Measurements from ENCODE around the gene PPP6R3. TPM values are rescaled to one million over a fixed set of nuclear protein-coding genes. Genes with fewer than 3 reads are reported as not detected.
A peak's percentile ranks its signal among the peaks of the same experiment; 100 is the strongest.

Gene PPP6R3
- total RNA-seq, 1 experiment from 2014 or later, result 163 TPM

DNA sequence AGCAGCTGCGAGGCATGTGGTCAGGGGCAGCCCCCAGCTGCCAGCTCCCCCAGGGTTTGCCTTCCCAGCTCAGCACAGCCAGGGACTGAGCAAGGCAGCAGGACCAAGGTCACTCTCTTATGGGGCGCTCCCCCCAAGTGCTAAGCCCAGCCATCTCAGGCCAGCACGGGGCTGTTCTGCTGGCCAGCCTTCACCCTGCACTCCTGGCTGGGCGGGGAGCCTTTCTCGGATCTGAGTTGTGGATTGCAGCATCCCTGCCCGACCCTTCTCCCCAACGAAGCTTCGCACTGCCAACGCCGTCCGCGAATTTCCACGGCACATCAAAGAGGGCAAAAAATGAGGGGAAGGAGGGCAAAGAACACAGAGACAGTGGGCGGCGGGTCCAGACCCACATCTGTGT, 181.3 kb downstream of the PPP6R3 start:
- in situ Hi-C loops (cut with HindIII; ENCODE audit: low pct_unique_long_range_greater_than_20kb, low sequenced_read_pairs), result no loop called here
- Histone ChIP-seq H3K4me3 (ENCODE audit: low read depth in 2 of 2, low read length in 2 of 2) (no peak overlapping the region), H3K4me1 (ENCODE audit: control insufficient read depth, insufficient read depth, low read length) (no peaks in the 10 kb centered on the region), H3K9me3 (ENCODE audit: control insufficient read depth, insufficient read depth, low read depth, low read length) (peaks cover 10% of the 10 kb centered on the region; the same call in 1 of the 2 replicates), H3K27ac (ENCODE audit: low read length) (no peak overlapping the region), H3K36me3 (ENCODE audit: control insufficient read depth, insufficient read depth, low read length) (no peaks in the 10 kb centered on the region), H3K27me3 (ENCODE audit: control insufficient read depth, insufficient read depth, low read length) (peaks cover 10% of the 10 kb centered on the region; the same call in 1 of the 2 replicates)
- ChIA-PET CTCF (no interaction called here), POLR2A (no interaction called here)
- peak; percentile 45; the same call in 1 of the 2 replicates for ATAC-seq
- DNase-seq (ENCODE audit: low read depth, low spot score), result no peak
- BruUV-seq (replicated peaks), result no TSS peak
- intact Hi-C loops (cut with micrococcal nuclease; ENCODE audit: unreplicated experiment), result no loop called here
- TF ChIP-seq POLR2AphosphoS5 (IDR thresholded peaks at IDR 0.05; ENCODE audit: low read depth, low read length) (no peak), TCF7L2 (IDR thresholded peaks at IDR 0.05; ENCODE audit: low read depth, low read length) (no peak)
- TF ChIP-seq, protein P1, sequence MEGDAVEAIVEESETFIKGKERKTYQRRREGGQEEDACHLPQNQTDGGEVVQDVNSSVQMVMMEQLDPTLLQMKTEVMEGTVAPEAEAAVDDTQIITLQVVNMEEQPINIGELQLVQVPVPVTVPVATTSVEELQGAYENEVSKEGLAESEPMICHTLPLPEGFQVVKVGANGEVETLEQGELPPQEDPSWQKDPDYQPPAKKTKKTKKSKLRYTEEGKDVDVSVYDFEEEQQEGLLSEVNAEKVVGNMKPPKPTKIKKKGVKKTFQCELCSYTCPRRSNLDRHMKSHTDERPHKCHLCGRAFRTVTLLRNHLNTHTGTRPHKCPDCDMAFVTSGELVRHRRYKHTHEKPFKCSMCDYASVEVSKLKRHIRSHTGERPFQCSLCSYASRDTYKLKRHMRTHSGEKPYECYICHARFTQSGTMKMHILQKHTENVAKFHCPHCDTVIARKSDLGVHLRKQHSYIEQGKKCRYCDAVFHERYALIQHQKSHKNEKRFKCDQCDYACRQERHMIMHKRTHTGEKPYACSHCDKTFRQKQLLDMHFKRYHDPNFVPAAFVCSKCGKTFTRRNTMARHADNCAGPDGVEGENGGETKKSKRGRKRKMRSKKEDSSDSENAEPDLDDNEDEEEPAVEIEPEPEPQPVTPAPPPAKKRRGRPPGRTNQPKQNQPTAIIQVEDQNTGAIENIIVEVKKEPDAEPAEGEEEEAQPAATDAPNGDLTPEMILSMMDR (IDR thresholded peaks at IDR 0.05), result no peak

DNA sequence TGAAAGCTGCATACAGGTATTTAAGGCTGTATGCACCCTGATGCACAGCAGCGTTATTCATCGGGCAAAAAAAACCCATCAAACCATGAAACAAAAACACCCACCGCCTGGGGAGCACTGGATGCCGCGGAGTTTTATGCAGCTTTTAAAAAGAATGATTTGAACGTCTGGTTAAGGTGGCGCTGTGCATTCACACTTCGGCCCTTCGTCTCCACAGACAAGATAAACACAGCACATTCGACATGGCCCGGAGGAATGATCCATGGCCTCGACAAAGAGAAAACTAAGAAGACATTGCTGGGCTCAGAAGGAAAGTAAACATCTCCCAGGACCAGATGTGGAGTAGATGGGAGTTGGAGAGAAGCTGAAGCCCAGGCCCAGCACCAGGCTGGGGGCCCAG, 183.0 kb downstream of the PPP6R3 start:
- DNase-seq (ENCODE audit: low read depth, low spot score) (no peak), ATAC-seq (no peak)
- in situ Hi-C loops (cut with HindIII; ENCODE audit: low pct_unique_long_range_greater_than_20kb, low sequenced_read_pairs), result no loop called here
- Histone ChIP-seq H3K36me3 (ENCODE audit: control insufficient read depth, insufficient read depth, low read length) (no peaks in the 10 kb centered on the region), H3K4me1 (ENCODE audit: control insufficient read depth, insufficient read depth, low read length) (no peaks in the 10 kb centered on the region), H3K27me3 (ENCODE audit: control insufficient read depth, insufficient read depth, low read length) (peaks cover 10% of the 10 kb centered on the region; the same call in 1 of the 2 replicates), H3K9me3 (ENCODE audit: control insufficient read depth, insufficient read depth, low read depth, low read length) (peaks cover 16% of the 10 kb centered on the region; the same call in 1 of the 2 replicates), H3K27ac (ENCODE audit: low read length) (no peak overlapping the region), H3K4me3 (ENCODE audit: low read depth in 2 of 2, low read length in 2 of 2) (no peak overlapping the region)
- intact Hi-C loops (cut with micrococcal nuclease; ENCODE audit: unreplicated experiment), result no loop called here
- ChIA-PET POLR2A (no interaction called here), CTCF (interaction anchor here (0.6 kb wide), 1 partner anchor 86 kb away, joined by 3 read pairs; no protein-coding TSS in a partner anchor)
- TF ChIP-seq TCF7L2 (IDR thresholded peaks at IDR 0.05; ENCODE audit: low read depth, low read length), result no peak
- TF ChIP-seq, protein P1 (IDR thresholded peaks at IDR 0.05), result no peak
- TF ChIP-seq, protein P2, sequence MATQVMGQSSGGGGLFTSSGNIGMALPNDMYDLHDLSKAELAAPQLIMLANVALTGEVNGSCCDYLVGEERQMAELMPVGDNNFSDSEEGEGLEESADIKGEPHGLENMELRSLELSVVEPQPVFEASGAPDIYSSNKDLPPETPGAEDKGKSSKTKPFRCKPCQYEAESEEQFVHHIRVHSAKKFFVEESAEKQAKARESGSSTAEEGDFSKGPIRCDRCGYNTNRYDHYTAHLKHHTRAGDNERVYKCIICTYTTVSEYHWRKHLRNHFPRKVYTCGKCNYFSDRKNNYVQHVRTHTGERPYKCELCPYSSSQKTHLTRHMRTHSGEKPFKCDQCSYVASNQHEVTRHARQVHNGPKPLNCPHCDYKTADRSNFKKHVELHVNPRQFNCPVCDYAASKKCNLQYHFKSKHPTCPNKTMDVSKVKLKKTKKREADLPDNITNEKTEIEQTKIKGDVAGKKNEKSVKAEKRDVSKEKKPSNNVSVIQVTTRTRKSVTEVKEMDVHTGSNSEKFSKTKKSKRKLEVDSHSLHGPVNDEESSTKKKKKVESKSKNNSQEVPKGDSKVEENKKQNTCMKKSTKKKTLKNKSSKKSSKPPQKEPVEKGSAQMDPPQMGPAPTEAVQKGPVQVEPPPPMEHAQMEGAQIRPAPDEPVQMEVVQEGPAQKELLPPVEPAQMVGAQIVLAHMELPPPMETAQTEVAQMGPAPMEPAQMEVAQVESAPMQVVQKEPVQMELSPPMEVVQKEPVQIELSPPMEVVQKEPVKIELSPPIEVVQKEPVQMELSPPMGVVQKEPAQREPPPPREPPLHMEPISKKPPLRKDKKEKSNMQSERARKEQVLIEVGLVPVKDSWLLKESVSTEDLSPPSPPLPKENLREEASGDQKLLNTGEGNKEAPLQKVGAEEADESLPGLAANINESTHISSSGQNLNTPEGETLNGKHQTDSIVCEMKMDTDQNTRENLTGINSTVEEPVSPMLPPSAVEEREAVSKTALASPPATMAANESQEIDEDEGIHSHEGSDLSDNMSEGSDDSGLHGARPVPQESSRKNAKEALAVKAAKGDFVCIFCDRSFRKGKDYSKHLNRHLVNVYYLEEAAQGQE (IDR thresholded peaks at IDR 0.05; ENCODE audit: insufficient read depth in 1 of 2, low read depth in 2 of 2, low read length in 1 of 2), result no peak
- TF ChIP-seq SIN3A (IDR thresholded peaks at IDR 0.05; ENCODE audit: borderline replicate concordance, insufficient read depth, low read depth, low read length), result no peak
- TF ChIP-seq POLR2AphosphoS5 (IDR thresholded peaks at IDR 0.05; ENCODE audit: low read depth, low read length), result no peak
- no TSS peak for BruUV-seq (replicated peaks)

Data from Panc1 (cell line).